Endodermal cell (in vitro differentiated cells): ENCODE measurements around the gene NUCKS1. TPM values are rescaled to one million over a fixed set of nuclear protein-coding genes. Genes with fewer than 3 reads are reported as not detected.
A peak's percentile ranks its signal among the peaks of the same experiment; 100 is the strongest.

Experiments
- DNase-seq: peaks from one replicate; pipeline ENCODE4 v3.0.0-alpha.2; 2017
- H3K27ac ChIP-seq: 2 replicates; pipeline ENCODE4 v1.5.1; 2013; ENCODE audit warnings: mild to moderate bottlenecking, low read depth, low read length, moderate library complexity
- H3K27me3 ChIP-seq: 2 replicates; pipeline ENCODE4 v1.6.1; 2013; ENCODE audit warnings: mild to moderate bottlenecking, low read length, moderate library complexity; ENCODE audit not compliant: insufficient read depth, control insufficient read depth, poor library complexity, severe bottlenecking
- H3K36me3 ChIP-seq: 2 replicates; pipeline ENCODE4 v1.7.0; 2013; ENCODE audit warnings: mild to moderate bottlenecking, low read length, moderate library complexity; ENCODE audit not compliant: control insufficient read depth, insufficient read depth
- H3K4me1 ChIP-seq: one replicate; pipeline ENCODE4 v1.7.0; 2013; ENCODE audit warnings: low read length; ENCODE audit not compliant: control insufficient read depth, insufficient read depth
- H3K4me3 ChIP-seq: 2 replicates; pipeline ENCODE4 v1.5.1; 2013; ENCODE audit warnings: mild to moderate bottlenecking, low read length, moderate library complexity
- H3K9ac ChIP-seq: 2 replicates; pipeline ENCODE4 v1.6.1; 2013; ENCODE audit warnings: mild to moderate bottlenecking, low read length, moderate library complexity; ENCODE audit not compliant: poor library complexity, severe bottlenecking; ENCODE audit errors: extremely low read depth
- H3K9me3 ChIP-seq: 2 replicates; pipeline ENCODE4 v1.6.1; 2013; ENCODE audit warnings: mild to moderate bottlenecking, low read length, moderate library complexity; ENCODE audit not compliant: control insufficient read depth
- H3K27ac Mint-ChIP-seq: 2 replicates; pipeline ENCODE4 v1.8.0; 2020; ENCODE audit warnings: mixed read lengths
- H3K27me3 Mint-ChIP-seq: 2 replicates; pipeline ENCODE4 v1.8.0; 2021; ENCODE audit warnings: mild to moderate bottlenecking, mixed read lengths; ENCODE audit not compliant: insufficient read depth
- H3K36me3 Mint-ChIP-seq: 2 replicates; pipeline ENCODE4 v1.8.0; 2020; ENCODE audit warnings: low read depth, mixed read lengths
- H3K4me1 Mint-ChIP-seq: 2 replicates; pipeline ENCODE4 v1.8.0; 2020; ENCODE audit warnings: mixed read lengths
- H3K4me3 Mint-ChIP-seq: 2 replicates; pipeline ENCODE4 v1.8.0; 2020; ENCODE audit warnings: mild to moderate bottlenecking, moderate library complexity, mixed read lengths
- H3K9me3 Mint-ChIP-seq: 2 replicates; pipeline ENCODE4 v1.8.0; 2020; ENCODE audit warnings: mild to moderate bottlenecking, mixed read lengths
- WGBS, 2 experiments: methylation state at CpG; one replicate each; pipeline versions ENCODE4 v1.1.5 to v1.1.7; 2013; ENCODE audit warnings: missing lambda C conversion rate in 2 of 2, mixed read lengths in 1 of 2; ENCODE audit not compliant: insufficient coverage in 1 of 2, insufficient read length in 1 of 2; 5-methylcytosine and 5-hydroxymethylcytosine counted together
- total RNA-seq, 2 donors: library from RNA; stranded (reverse); fragmentation: NEBNext Ultra II Directional in 1 of 2; extraction: Animal tissue kit (Norgen Biotek cat#: 25700) in 1 of 2; gene quantifications; 2 replicates in 1 of 2; 3 replicates in 1 of 2; pipeline ENCODE4 v1.2.1, GENCODE V29; 2021
- TF ChIP-seq, protein P1 (sequence below): fragments of 200-600 bp; sonication (generic); conservative IDR thresholded peaks from 2 replicates; pipeline ENCODE4 v1.5.0; 2021; ENCODE audit warnings: antibody characterized with exemption, mild to moderate bottlenecking

The NUCKS1 gene
- total RNA-seq, 2 donors from 2014 or later: 380 to 532 TPM

GRCh38 chr1:205741681-205742080, 8.3 kb downstream of the NUCKS1 start:
- Mint-ChIP-seq H3K27ac (peak overlapping the region; percentile 49), H3K4me3 (no peak overlapping the region), H3K4me1 (peaks cover 19% of the 10 kb centered on the region), H3K9me3 (no peaks in the 10 kb centered on the region), H3K27me3 (no peaks in the 10 kb centered on the region), H3K36me3 (peaks cover 32% of the 10 kb centered on the region)
- H3K4me1 ChIP-seq: peaks cover 3% of the 10 kb centered on the region
- no peak overlapping the region for H3K27ac ChIP-seq
- no peak for DNase-seq
- H3K36me3 ChIP-seq: peaks cover 59% of the 10 kb centered on the region
- H3K9ac ChIP-seq: no peak overlapping the region
- no peak overlapping the region for H3K4me3 ChIP-seq
- WGBS, 2 experiments: 100% methylated on average over 1 of the region's 1 CpG; no CpG with 5 or more reads in 1 of the 2 experiments
- TF ChIP-seq, protein P1, sequence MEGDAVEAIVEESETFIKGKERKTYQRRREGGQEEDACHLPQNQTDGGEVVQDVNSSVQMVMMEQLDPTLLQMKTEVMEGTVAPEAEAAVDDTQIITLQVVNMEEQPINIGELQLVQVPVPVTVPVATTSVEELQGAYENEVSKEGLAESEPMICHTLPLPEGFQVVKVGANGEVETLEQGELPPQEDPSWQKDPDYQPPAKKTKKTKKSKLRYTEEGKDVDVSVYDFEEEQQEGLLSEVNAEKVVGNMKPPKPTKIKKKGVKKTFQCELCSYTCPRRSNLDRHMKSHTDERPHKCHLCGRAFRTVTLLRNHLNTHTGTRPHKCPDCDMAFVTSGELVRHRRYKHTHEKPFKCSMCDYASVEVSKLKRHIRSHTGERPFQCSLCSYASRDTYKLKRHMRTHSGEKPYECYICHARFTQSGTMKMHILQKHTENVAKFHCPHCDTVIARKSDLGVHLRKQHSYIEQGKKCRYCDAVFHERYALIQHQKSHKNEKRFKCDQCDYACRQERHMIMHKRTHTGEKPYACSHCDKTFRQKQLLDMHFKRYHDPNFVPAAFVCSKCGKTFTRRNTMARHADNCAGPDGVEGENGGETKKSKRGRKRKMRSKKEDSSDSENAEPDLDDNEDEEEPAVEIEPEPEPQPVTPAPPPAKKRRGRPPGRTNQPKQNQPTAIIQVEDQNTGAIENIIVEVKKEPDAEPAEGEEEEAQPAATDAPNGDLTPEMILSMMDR: no peak
- H3K9me3 ChIP-seq: no peaks in the 10 kb centered on the region
- no peaks in the 10 kb centered on the region for H3K27me3 ChIP-seq

DNA sequence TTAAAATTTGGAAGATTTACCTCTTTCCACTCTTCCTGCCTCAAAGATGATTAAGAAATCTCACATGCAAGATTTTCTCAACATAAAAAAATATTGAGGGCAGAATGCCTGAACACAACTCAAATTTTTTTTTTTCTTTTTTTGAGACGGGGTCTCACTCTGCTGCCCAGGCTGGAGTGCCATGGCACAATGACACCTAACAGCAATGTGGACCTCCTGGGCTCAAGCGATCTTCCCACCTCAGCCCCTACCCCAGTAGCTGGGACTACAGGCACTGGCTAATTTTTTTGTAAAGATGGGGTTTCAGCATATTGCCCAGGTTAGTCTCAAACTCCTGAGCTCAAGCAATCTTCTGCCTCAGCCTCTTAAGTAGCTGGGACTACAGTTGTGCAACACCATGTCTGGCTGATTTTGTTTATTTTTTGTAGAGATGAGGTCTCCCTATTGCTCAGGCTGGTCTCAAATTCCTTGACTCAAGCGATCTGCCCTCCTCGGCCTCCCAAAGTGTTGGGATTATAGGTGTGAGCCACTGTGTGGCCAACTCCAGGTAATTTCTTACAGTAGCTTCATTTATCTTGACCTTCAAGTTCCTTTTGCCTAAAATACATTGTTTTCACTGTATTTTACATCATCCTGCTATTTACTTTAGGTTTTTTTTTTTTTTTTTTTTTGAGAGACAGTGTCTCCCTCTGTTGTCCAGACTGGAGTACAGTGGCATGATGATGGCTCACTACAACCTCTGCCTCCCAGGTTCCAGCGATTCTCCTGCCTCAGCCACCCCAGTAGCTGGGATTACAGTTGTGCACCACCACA, 10.4 kb downstream of the NUCKS1 start:
- no peaks in the 10 kb centered on the region for H3K27me3 ChIP-seq
- H3K4me3 Mint-ChIP-seq: no peak overlapping the region
- no peaks in the 10 kb centered on the region for H3K27me3 Mint-ChIP-seq
- no peak overlapping the region for H3K27ac ChIP-seq
- TF ChIP-seq, protein P1: peak; percentile 51
- H3K9me3 Mint-ChIP-seq: no peaks in the 10 kb centered on the region
- H3K36me3 ChIP-seq: peaks cover 67% of the 10 kb centered on the region
- peaks cover 16% of the 10 kb centered on the region for H3K4me1 Mint-ChIP-seq
- no peak for DNase-seq
- 67 to 77% methylated on average over 3 to 5 of the region's 5 CpGs for WGBS, 2 experiments
- no peak overlapping the region for H3K4me3 ChIP-seq
- H3K36me3 Mint-ChIP-seq: peaks cover 42% of the 10 kb centered on the region
- no peaks in the 10 kb centered on the region for H3K9me3 ChIP-seq
- peaks cover 3% of the 10 kb centered on the region for H3K4me1 ChIP-seq
- H3K27ac Mint-ChIP-seq: peak overlapping the region; percentile 65
- no peak overlapping the region for H3K9ac ChIP-seq

GRCh38 chr1:205735218-205735617, 14.8 kb downstream of the NUCKS1 start:
- Histone ChIP-seq H3K27ac (no peak overlapping the region), H3K36me3 (peaks cover 71% of the 10 kb centered on the region), H3K4me3 (no peak overlapping the region), H3K27me3 (no peaks in the 10 kb centered on the region), H3K9me3 (no peaks in the 10 kb centered on the region), H3K4me1 (no peaks in the 10 kb centered on the region), H3K9ac (no peak overlapping the region)
- no peak for DNase-seq
- H3K27me3 Mint-ChIP-seq: no peaks in the 10 kb centered on the region
- peaks cover 46% of the 10 kb centered on the region for H3K36me3 Mint-ChIP-seq
- H3K9me3 Mint-ChIP-seq: no peaks in the 10 kb centered on the region
- WGBS, 2 experiments: 96% methylated on average over 1 of the region's 1 CpG; no CpG with 5 or more reads in 1 of the 2 experiments
- no peak overlapping the region for H3K27ac Mint-ChIP-seq
- peaks cover 2% of the 10 kb centered on the region for H3K4me1 Mint-ChIP-seq
- TF ChIP-seq, protein P1: no peak
- no peak overlapping the region for H3K4me3 Mint-ChIP-seq
